GM18517 (cell line): Measurements from ENCODE around the gene ARRB1.
"Not testable (repeated sequence)": the region's sequence is repeated elsewhere in the genome, so short reads cannot be mapped to it uniquely, and the experiment has no call there.

Source experiments
- ATAC-seq: cut with Tn5 transposase; IDR thresholded peaks from one replicate; pipeline ENCODE4 v1.9.1; 2021; ENCODE audit warnings: mild to moderate bottlenecking, moderate library complexity; ENCODE audit not compliant: unreplicated experiment

Gene ARRB1

GRCh38 chr11:75344761-75345454 lies 6.6 kb downstream of the ARRB1 start:
- no peak for ATAC-seq

GRCh38 chr11:75344186-75344585 lies 7.3 kb downstream of the ARRB1 start:
- ATAC-seq = no peak

GRCh38 chr11:75342966-75343870 lies 8.2 kb downstream of the ARRB1 start:
- no peak for ATAC-seq

- ATAC-seq = no peak
Measured at GRCh38 chr11:75342231-75342918, 9.1 kb downstream of the ARRB1 start.

GRCh38 chr11:75341612-75342011 lies 9.8 kb downstream of the ARRB1 start:
- ATAC-seq = no peak

- ATAC-seq = no peak
Measured at GRCh38 chr11:75339685-75340409, 11.6 kb downstream of the ARRB1 start.

GRCh38 chr11:75338516-75339208 lies 12.8 kb downstream of the ARRB1 start:
- no peak for ATAC-seq

- no peak for ATAC-seq
Measured at GRCh38 chr11:75337195-75337654, 14.2 kb downstream of the ARRB1 start.

GRCh38 chr11:75334976-75335375 lies 16.5 kb downstream of the ARRB1 start:
- no peak for ATAC-seq

GRCh38 chr11:75334402-75334891 lies 17.0 kb downstream of the ARRB1 start:
- no peak for ATAC-seq

- no peak for ATAC-seq
Measured at GRCh38 chr11:75333807-75334140, 17.7 kb downstream of the ARRB1 start.

- ATAC-seq = no peak
Measured at GRCh38 chr11:75333022-75333806, 18.2 kb downstream of the ARRB1 start.

- ATAC-seq = not testable (repeated sequence)
Measured at GRCh38 chr11:75331761-75332160, 19.7 kb downstream of the ARRB1 start.

GRCh38 chr11:75331304-75331703 lies 20.2 kb downstream of the ARRB1 start:
- ATAC-seq = not testable (repeated sequence)

- not testable (repeated sequence) for ATAC-seq
Measured at GRCh38 chr11:75330886-75331285, 20.6 kb downstream of the ARRB1 start.

- no peak for ATAC-seq
Measured at GRCh38 chr11:75330291-75330690, 21.2 kb downstream of the ARRB1 start.

- ATAC-seq = peak; percentile 52
Measured at GRCh38 chr11:75328426-75329277, 22.8 kb downstream of the ARRB1 start.

- ATAC-seq = no peak
Measured at GRCh38 chr11:75326439-75326810, 25.0 kb downstream of the ARRB1 start.
